Progenitor cell of endocrine pancreas (in vitro differentiated cells): ENCODE measurements around the gene F11R. TPM values are rescaled to one million over a fixed set of nuclear protein-coding genes. Genes with fewer than 3 reads are reported as not detected.
"Not testable (repeated sequence)": the region's sequence is repeated elsewhere in the genome, so short reads cannot be mapped to it uniquely, and the experiment has no call there.

Experiments used
- DNase-seq: peaks from one replicate; pipeline ENCODE4 v3.0.0; 2021; ENCODE audit warnings: low spot score; ENCODE audit not compliant: unreplicated experiment
- H3K27ac Mint-ChIP-seq: 2 replicates; pipeline ENCODE4 v1.8.0; 2021; ENCODE audit warnings: mild to moderate bottlenecking, moderate library complexity, mixed read lengths
- H3K27me3 Mint-ChIP-seq: 2 replicates; pipeline ENCODE4 v1.8.0; 2021; ENCODE audit warnings: mixed read lengths
- H3K36me3 Mint-ChIP-seq: 2 replicates; pipeline ENCODE4 v1.8.0; 2022; ENCODE audit warnings: mixed read lengths; ENCODE audit not compliant: insufficient read depth
- H3K4me1 Mint-ChIP-seq: 2 replicates; pipeline ENCODE4 v1.8.0; 2021; ENCODE audit warnings: low read depth, mixed read lengths
- H3K4me3 Mint-ChIP-seq: 2 replicates; pipeline ENCODE4 v1.8.0; 2021; ENCODE audit warnings: low read depth, mild to moderate bottlenecking, moderate library complexity, mixed read lengths
- H3K9me3 Mint-ChIP-seq: 2 replicates; pipeline ENCODE4 v1.8.0; 2021; ENCODE audit warnings: low read depth, mixed read lengths
- CTCF ChIP-seq: fragments of 200-600 bp; sonication (generic); IDR thresholded peaks from one replicate; pipeline ENCODE4 v1.5.0; 2021; ENCODE audit warnings: antibody characterized with exemption, mild to moderate bottlenecking; ENCODE audit not compliant: unreplicated experiment
- total RNA-seq: library from RNA; stranded (reverse); gene quantifications from 2 replicates; pipeline ENCODE4 v1.2.1, GENCODE V29; 2021

Gene F11R
- total RNA-seq, 1 donor from 2014 or later = 149 TPM

- H3K4me3 Mint-ChIP-seq = peak overlapping the region; percentile 86
- H3K4me1 Mint-ChIP-seq = peaks cover 36% of the 10 kb centered on the region
- peak overlapping the region; percentile 99 for H3K27ac Mint-ChIP-seq
- no peak for DNase-seq
- no peaks in the 10 kb centered on the region for H3K9me3 Mint-ChIP-seq
- peaks cover 3% of the 10 kb centered on the region for H3K36me3 Mint-ChIP-seq
- H3K27me3 Mint-ChIP-seq = no peaks in the 10 kb centered on the region
- TF ChIP-seq CTCF = no peak
Observed at GRCh38 chr1:161021970-161022353, 1.0 kb upstream of the F11R start.

- peak overlapping the region; percentile 99 for H3K27ac Mint-ChIP-seq
Observed at GRCh38 chr1:161021165-161021969, 415 bp upstream of the F11R start.

GRCh38 chr1:161019751-161020495, 1.0 kb downstream of the F11R start:
- peak overlapping the region; percentile 86 for H3K4me3 Mint-ChIP-seq
- no peak for TF ChIP-seq CTCF
- peaks cover 37% of the 10 kb centered on the region for H3K4me1 Mint-ChIP-seq
- H3K27ac Mint-ChIP-seq = peak overlapping the region; percentile 99
- DNase-seq = no peak
- peaks cover 3% of the 10 kb centered on the region for H3K36me3 Mint-ChIP-seq
- H3K9me3 Mint-ChIP-seq = no peaks in the 10 kb centered on the region
- no peaks in the 10 kb centered on the region for H3K27me3 Mint-ChIP-seq

More at GRCh38 chr1:161021165-161021969, 415 bp upstream of the F11R start:
- H3K36me3 Mint-ChIP-seq = peaks cover 3% of the 10 kb centered on the region
- no peaks in the 10 kb centered on the region for H3K27me3 Mint-ChIP-seq
- H3K9me3 Mint-ChIP-seq = no peaks in the 10 kb centered on the region
- peak overlapping the region; percentile 86 for H3K4me3 Mint-ChIP-seq
- TF ChIP-seq CTCF = no peak
- peaks cover 37% of the 10 kb centered on the region for H3K4me1 Mint-ChIP-seq
- peak; percentile 96 for DNase-seq

- not testable (repeated sequence) for DNase-seq, H3K36me3 Mint-ChIP-seq, H3K27me3 Mint-ChIP-seq, H3K9me3 Mint-ChIP-seq
- Mint-ChIP-seq H3K4me3 (peak overlapping the region; percentile 86), H3K27ac (peak overlapping the region; percentile 93), H3K4me1 (peaks cover 40% of the 10 kb centered on the region)
Observed at GRCh38 chr1:161019111-161019660, 1.8 kb downstream of the F11R start.

GRCh38 chr1:161018631-161018930, 2.4 kb downstream of the F11R start:
- H3K27ac Mint-ChIP-seq = peak overlapping the region; percentile 93
- DNase-seq = no peak
- H3K4me1 Mint-ChIP-seq = peaks cover 46% of the 10 kb centered on the region
- peak overlapping the region; percentile 86 for H3K4me3 Mint-ChIP-seq
- no peaks in the 10 kb centered on the region for H3K27me3 Mint-ChIP-seq
- H3K9me3 Mint-ChIP-seq = no peaks in the 10 kb centered on the region
- TF ChIP-seq CTCF = no peak
- peaks cover 2% of the 10 kb centered on the region for H3K36me3 Mint-ChIP-seq
